Mesothelial cell of epicardium (in vitro differentiated cells): ENCODE results near the gene ASTN2. TPM values are rescaled to one million over a fixed set of nuclear protein-coding genes. Genes with fewer than 3 reads are reported as not detected.

Source experiments
- DNase-seq, 2 experiments: peaks; one replicate each; pipeline ENCODE4 v3.0.0; 2021; ENCODE audit warnings: low spot score in 2 of 2; ENCODE audit not compliant: unreplicated experiment in 2 of 2
- H3K27ac Mint-ChIP-seq: 2 replicates; pipeline ENCODE4 v1.8.0; 2021; ENCODE audit warnings: mixed read lengths
- H3K27me3 Mint-ChIP-seq: 2 replicates; pipeline ENCODE4 v1.8.0; 2021; ENCODE audit warnings: low read depth, mixed read lengths
- H3K36me3 Mint-ChIP-seq: 2 replicates; pipeline ENCODE4 v1.8.0; 2021; ENCODE audit warnings: mixed read lengths
- H3K4me1 Mint-ChIP-seq: 2 replicates; pipeline ENCODE4 v1.8.0; 2021; ENCODE audit warnings: mixed read lengths
- H3K4me3 Mint-ChIP-seq: 2 replicates; pipeline ENCODE4 v1.8.0; 2021; ENCODE audit warnings: mild to moderate bottlenecking, moderate library complexity, mixed read lengths
- H3K9me3 Mint-ChIP-seq: 2 replicates; pipeline ENCODE4 v1.8.0; 2021; ENCODE audit warnings: mixed read lengths
- CTCF ChIP-seq: fragments of 200-600 bp; sonication (generic); IDR thresholded peaks from one replicate; pipeline ENCODE4 v1.5.0; 2021; ENCODE audit warnings: antibody characterized with exemption; ENCODE audit not compliant: unreplicated experiment
- total RNA-seq: library from RNA; stranded (reverse); gene quantifications from 3 replicates; pipeline ENCODE4 v1.2.1, GENCODE V29; 2021

The ASTN2 gene
- total RNA-seq, 1 donor from 2014 or later: 12.2 TPM

- Mint-ChIP-seq H3K4me3 (no peak overlapping the region), H3K9me3 (no peaks in the 10 kb centered on the region)
- TF ChIP-seq CTCF: no peak
Measured at GRCh38 chr9:116488373-116488772, 926.5 kb downstream of the ASTN2 start.

GRCh38 chr9:116484492-116485061 is 930.3 kb downstream of the ASTN2 start:
- H3K27ac Mint-ChIP-seq: peak overlapping the region; percentile 7

More at GRCh38 chr9:116488373-116488772, 926.5 kb downstream of the ASTN2 start:
- no peak for DNase-seq
- Mint-ChIP-seq H3K36me3 (no peaks in the 10 kb centered on the region), H3K4me1 (peaks cover 42% of the 10 kb centered on the region), H3K27me3 (no peaks in the 10 kb centered on the region), H3K27ac (no peak overlapping the region)

GRCh38 chr9:116483622-116484491 is 931.0 kb downstream of the ASTN2 start:
- Mint-ChIP-seq H3K4me1 (peaks cover 25% of the 10 kb centered on the region), H3K4me3 (no peak overlapping the region), H3K27ac (peak overlapping the region; percentile 81), H3K27me3 (no peaks in the 10 kb centered on the region), H3K9me3 (no peaks in the 10 kb centered on the region), H3K36me3 (no peaks in the 10 kb centered on the region)
- no peak for TF ChIP-seq CTCF
- no peak for DNase-seq

More at GRCh38 chr9:116484492-116485061, 930.3 kb downstream of the ASTN2 start:
- peaks cover 25% of the 10 kb centered on the region for H3K4me1 Mint-ChIP-seq
- DNase-seq: no peak
- no peak for TF ChIP-seq CTCF
- no peaks in the 10 kb centered on the region for H3K9me3 Mint-ChIP-seq
- H3K4me3 Mint-ChIP-seq: no peak overlapping the region
- no peaks in the 10 kb centered on the region for H3K36me3 Mint-ChIP-seq
- H3K27me3 Mint-ChIP-seq: no peaks in the 10 kb centered on the region

GRCh38 chr9:116482740-116483139 is 932.1 kb downstream of the ASTN2 start:
- no peaks in the 10 kb centered on the region for H3K27me3 Mint-ChIP-seq
- DNase-seq: peak in 1 of 2 experiments; percentile 48
- no peak for TF ChIP-seq CTCF

GRCh38 chr9:116480700-116481099 is 934.2 kb downstream of the ASTN2 start:
- DNase-seq: no peak
- Mint-ChIP-seq H3K9me3 (no peaks in the 10 kb centered on the region), H3K36me3 (no peaks in the 10 kb centered on the region), H3K27me3 (no peaks in the 10 kb centered on the region), H3K4me1 (peaks cover 45% of the 10 kb centered on the region), H3K27ac (no peak overlapping the region), H3K4me3 (no peak overlapping the region)
- no peak for TF ChIP-seq CTCF

More at GRCh38 chr9:116482740-116483139, 932.1 kb downstream of the ASTN2 start:
- H3K36me3 Mint-ChIP-seq: no peaks in the 10 kb centered on the region
- no peaks in the 10 kb centered on the region for H3K9me3 Mint-ChIP-seq
- H3K4me3 Mint-ChIP-seq: no peak overlapping the region
- peak overlapping the region; percentile 85 for H3K27ac Mint-ChIP-seq
- H3K4me1 Mint-ChIP-seq: peaks cover 27% of the 10 kb centered on the region
